ENCODE data around the gene FOXQ1. TPM values are rescaled to one million over a fixed set of nuclear protein-coding genes. Genes with fewer than 3 reads are reported as not detected.

The FOXQ1 gene
- total and polyA plus RNA-seq, 9 of the 15 experiments (the other 6 are each of a cell fraction or from before 2014, with no cell fraction given) = not detected

DNA sequence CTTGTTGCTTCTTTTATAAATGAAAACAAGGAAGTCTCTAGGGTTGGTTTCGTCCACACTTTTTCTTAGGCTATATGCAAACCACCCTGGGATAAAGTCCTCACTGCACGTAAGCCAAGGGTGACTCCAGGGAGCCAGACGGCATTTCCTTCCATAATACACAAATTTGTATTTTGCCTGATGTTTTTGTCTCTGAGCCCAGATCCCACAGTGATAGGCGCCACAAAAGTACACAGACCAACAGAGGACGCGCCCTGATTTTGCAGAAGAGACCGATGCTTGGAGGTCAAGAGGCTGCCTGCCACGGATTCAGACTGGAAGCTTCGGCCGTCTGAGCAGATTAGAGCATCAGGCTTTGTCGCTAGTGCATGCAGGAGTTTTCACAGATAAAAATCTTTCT lies 22.8 kb downstream of the FOXQ1 start:
- no peak overlapping the region for H2AFZ ChIP-seq (ENCODE audit: low read depth, low read length)
- POLR2A ChIA-PET = no interaction called here
- no peak for DNase-seq (ENCODE audit: extremely low read depth in 1 of 4, low spot score in 3 of 4)
- H3K9me1 ChIP-seq (ENCODE audit: control insufficient read depth, insufficient read depth, low read length) = no peaks in the 10 kb centered on the region
- no peaks in the 10 kb centered on the region for H3K4me1 ChIP-seq (replicated peaks in 1 of 2; ENCODE audit: control insufficient read depth in 2 of 2, insufficient read depth in 2 of 2, low read length in 2 of 2)
- no peak overlapping the region for H3K4me2 ChIP-seq (ENCODE audit: insufficient read depth, low read length)
- ATAC-seq = no peak
- intact Hi-C loops (cut with micrococcal nuclease) (no loop called here), in situ Hi-C loops (cut with MboI) (no loop called here)
- BruUV-seq (replicated peaks) = no TSS peak
- H3K4me3 ChIP-seq = no peak overlapping the region
- H3K27ac ChIP-seq (ENCODE audit: extremely low read depth, low read depth, low read length) = no peak overlapping the region
- peaks cover 0 to 5% of the 10 kb centered on the region in 2 experiments; a peak in 2 of 5 replicates for H3K27me3 ChIP-seq (ENCODE audit: control insufficient read depth in 2 of 2, insufficient read depth in 2 of 2, low read length in 2 of 2)
- no peaks in the 10 kb centered on the region for H3K9me3 ChIP-seq (replicated peaks; ENCODE audit: control insufficient read depth, insufficient read depth, low read depth, low read length)
- under 1% methylated on average over 11 of the region's 11 CpGs for WGBS (ENCODE audit: insufficient coverage, low coverage, missing lambda C conversion rate)
- no peaks in the 10 kb centered on the region for H4K20me1 ChIP-seq (replicated peaks; ENCODE audit: control insufficient read depth, insufficient read depth, low read length)
- CTCF ChIA-PET (ENCODE audit: low intra/inter-chr PET ratio) = no interaction called here
- TF ChIP-seq NFIX (CRISPR knock-in tag; IDR thresholded peaks at IDR 0.05; ENCODE audit: low read depth) = no peak
- no peak for TF ChIP-seq HMGN3 (IDR thresholded peaks at IDR 0.05; ENCODE audit: borderline replicate concordance, extremely low read depth, insufficient read length, low read depth, low read length)
- no peak for TF ChIP-seq ARNT (IDR thresholded peaks at IDR 0.05)
- no peak for TF ChIP-seq MIER1 (IDR thresholded peaks at IDR 0.05; ENCODE audit: low read depth)
- TF ChIP-seq NFE2 (IDR thresholded peaks at IDR 0.05; ENCODE audit: low read depth) = no peak
- TF ChIP-seq, protein P1, sequence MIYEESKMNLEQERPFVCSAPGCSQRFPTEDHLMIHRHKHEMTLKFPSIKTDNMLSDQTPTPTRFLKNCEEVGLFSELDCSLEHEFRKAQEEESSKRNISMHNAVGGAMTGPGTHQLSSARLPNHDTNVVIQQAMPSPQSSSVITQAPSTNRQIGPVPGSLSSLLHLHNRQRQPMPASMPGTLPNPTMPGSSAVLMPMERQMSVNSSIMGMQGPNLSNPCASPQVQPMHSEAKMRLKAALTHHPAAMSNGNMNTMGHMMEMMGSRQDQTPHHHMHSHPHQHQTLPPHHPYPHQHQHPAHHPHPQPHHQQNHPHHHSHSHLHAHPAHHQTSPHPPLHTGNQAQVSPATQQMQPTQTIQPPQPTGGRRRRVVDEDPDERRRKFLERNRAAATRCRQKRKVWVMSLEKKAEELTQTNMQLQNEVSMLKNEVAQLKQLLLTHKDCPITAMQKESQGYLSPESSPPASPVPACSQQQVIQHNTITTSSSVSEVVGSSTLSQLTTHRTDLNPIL (CRISPR knock-in tag; IDR thresholded peaks at IDR 0.05) = no peak
- TF ChIP-seq KLF6 (CRISPR knock-in tag; IDR thresholded peaks at IDR 0.05; ENCODE audit: borderline replicate concordance) = no peak
- no peak for TF ChIP-seq GABPB2 (CRISPR knock-in tag; conservative IDR thresholded peaks at IDR 0.05)
- TF ChIP-seq ZFP30 (CRISPR knock-in tag; IDR thresholded peaks at IDR 0.05; ENCODE audit: borderline replicate concordance) = no peak
- no peak for TF ChIP-seq STAT5B (CRISPR knock-in tag; IDR thresholded peaks at IDR 0.05)
- no peak overlapping the region for H3K9ac ChIP-seq (ENCODE audit: insufficient read depth in 1 of 2, low read depth in 2 of 2, low read length in 2 of 2)
- no peaks in the 10 kb centered on the region for H3K36me3 ChIP-seq (ENCODE audit: control insufficient read depth, insufficient read depth, low read length)
- FAIRE-seq = no peak
- no peaks in the 10 kb centered on the region for H3K79me2 ChIP-seq (ENCODE audit: control insufficient read depth, insufficient read depth, low read length)

All from K562 (cell line).